GM12878 (cell line): ENCODE data around the gene BNIPL. TPM values are rescaled to one million over a fixed set of nuclear protein-coding genes. Genes with fewer than 3 reads are reported as not detected.

Source experiments
- ATAC-seq: fragments of 200-7000 bp; cut with Tn5 transposase; 3 replicates; pipeline ENCODE4 v1.9.1; 2020; ENCODE audit warnings: mild to moderate bottlenecking, moderate library complexity
- BruUV-seq: library from RNA; stranded (reverse); fragments of 400-500 nt; replicated peaks from 2 replicates; lab custom pipeline; 2021; lab: Mats Ljungman, UMichigan
- CTCF ChIA-PET: fragments of 300-600 bp; sonication (Branson Sonifier 250); formaldehyde crosslinking; extraction: SDS; loops from one replicate; lab custom pipeline; 2021; ENCODE audit warnings: inconsistent platforms; lab: Yijun Ruan, JAX
- POLR2A ChIA-PET: fragments of 350-600 bp; formaldehyde crosslinking; extraction: SDS; loops from one replicate; lab custom pipeline; 2021; ENCODE audit warnings: inconsistent platforms; lab: Charles Lee
- RAD21 ChIA-PET: fragments of 300-600 bp; sonication (Branson Sonifier 250); formaldehyde crosslinking; loops from one replicate; lab custom pipeline; 2023; ENCODE audit warnings: antibody characterized with exemption; ENCODE audit not compliant: unreplicated experiment; lab: Charles Lee
- SMC1A ChIA-PET: fragments of 300-600 bp; sonication (Branson Sonifier 250); formaldehyde crosslinking; loops from one replicate; lab custom pipeline; 2023; ENCODE audit not compliant: unreplicated experiment, uncharacterized antibody; lab: Charles Lee
- DNase-seq: peaks from one replicate; pipeline ENCODE4 v3.0.0-alpha.2; 2011; ENCODE audit warnings: low read depth, low spot score
- FAIRE-seq: peaks from 3 replicates; lab custom pipeline; 2011; peaks lifted over from hg19 to GRCh38; lab: Jason Lieb, UNC
- H2AFZ ChIP-seq: 2 replicates; pipeline ENCODE4 v1.6.0; 2011; ENCODE audit warnings: low read depth, low read length, control low read depth; ENCODE audit not compliant: control insufficient read depth
- H3K27ac ChIP-seq: 2 replicates; pipeline ENCODE4 v1.5.1; 2011; ENCODE audit warnings: control low read depth; ENCODE audit not compliant: control insufficient read depth, insufficient read depth
- H3K27me3 ChIP-seq, 2 experiments: replicated peaks in 1 of 2; 2 replicates each; pipeline versions ENCODE4 v1.6.0 to v1.6.1; 2011; ENCODE audit warnings: low read length in 1 of 2; ENCODE audit not compliant: control insufficient read depth in 2 of 2, insufficient read depth in 2 of 2
- H3K36me3 ChIP-seq, 2 experiments: 2 replicates each; pipeline ENCODE4 v1.5.1; 2011; ENCODE audit warnings: low read length in 1 of 2; ENCODE audit not compliant: control insufficient read depth in 2 of 2, insufficient read depth in 2 of 2
- H3K4me1 ChIP-seq: 2 replicates; pipeline ENCODE4 v1.6.1; 2011; ENCODE audit warnings: mild to moderate bottlenecking, low read length, moderate library complexity, mixed read lengths; ENCODE audit not compliant: control insufficient read depth, insufficient read depth
- H3K4me2 ChIP-seq: 2 replicates; pipeline ENCODE4 v1.6.0; 2011; ENCODE audit warnings: control low read depth; ENCODE audit not compliant: control insufficient read depth, insufficient read depth
- H3K4me3 ChIP-seq: fragments of 200-600 bp; sonication (generic); 2 replicates; pipeline ENCODE4 v1.5.1; 2016
- H3K79me2 ChIP-seq: 2 replicates; pipeline ENCODE4 v1.6.0; 2011; ENCODE audit warnings: low read length; ENCODE audit not compliant: control insufficient read depth, insufficient read depth
- H3K9ac ChIP-seq: 2 replicates; pipeline ENCODE4 v1.8.0; 2011; ENCODE audit warnings: low read length, control low read depth, mixed read lengths; ENCODE audit not compliant: control insufficient read depth, insufficient read depth
- H3K9me3 ChIP-seq: replicated peaks from 3 replicates; pipeline ENCODE4 v1.5.1; 2011; ENCODE audit warnings: mild to moderate bottlenecking, low read length; ENCODE audit not compliant: control insufficient read depth, insufficient read depth
- H4K20me1 ChIP-seq: 2 replicates; pipeline ENCODE4 v1.6.0; 2011; ENCODE audit not compliant: control insufficient read depth, insufficient read depth
- BHLHE40 ChIP-seq, 2 experiments: fragments of 450-650 bp in 1 of 2; IDR thresholded peaks; 2 replicates each; pipeline ENCODE4 v1.6.1; 2011 to 2017; ENCODE audit warnings: low read depth in 2 of 2, borderline replicate concordance in 1 of 2, improper control_type of control experiment in 1 of 2, low read length in 1 of 2, mild to moderate bottlenecking in 1 of 2
- CBX3 ChIP-seq: fragments of 200-600 bp; sonication (generic); IDR thresholded peaks from 2 replicates; pipeline ENCODE4 v1.6.1; 2016; ENCODE audit warnings: low read depth, borderline replicate concordance
- CEBPB ChIP-seq, 2 experiments: fragments of 150-350 bp in 1 of 2; IDR thresholded peaks; 2 replicates each; pipeline ENCODE4 v1.6.1; 2012 to 2014; ENCODE audit warnings: low read depth in 2 of 2, low read length in 2 of 2, borderline replicate concordance in 1 of 2, inconsistent platforms in 1 of 2
- ESRRA ChIP-seq: IDR thresholded peaks from 2 replicates; pipeline ENCODE4 v1.6.1; 2012; ENCODE audit warnings: mild to moderate bottlenecking, low read length, improper control_type of control experiment
- MYB ChIP-seq: fragments of 150-350 bp; IDR thresholded peaks from 2 replicates; pipeline ENCODE4 v1.6.1; 2014; ENCODE audit warnings: mild to moderate bottlenecking, low read depth, low read length, borderline replicate concordance
- PRDM15 ChIP-seq: fragments of 450-650 bp; formaldehyde crosslinking; IDR thresholded peaks from 2 replicates; pipeline ENCODE4 v1.4.0; 2020; ENCODE audit warnings: mild to moderate bottlenecking, moderate library complexity
- RAD21 ChIP-seq: IDR thresholded peaks from 2 replicates; pipeline ENCODE4 v1.6.1; 2011; ENCODE audit warnings: mild to moderate bottlenecking, low read depth, low read length, moderate library complexity; ENCODE audit not compliant: insufficient read depth
- STAT3 ChIP-seq: IDR thresholded peaks from 2 replicates; pipeline ENCODE4 v1.6.1; 2011; ENCODE audit warnings: low read depth, low read length, improper control_type of control experiment
- SUZ12 ChIP-seq: fragments of 200-600 bp; sonication (generic); IDR thresholded peaks from one replicate; pipeline ENCODE4 v1.6.1; 2018; ENCODE audit warnings: antibody characterized with exemption, mild to moderate bottlenecking; ENCODE audit not compliant: unreplicated experiment
- TBL1XR1 ChIP-seq: IDR thresholded peaks from 2 replicates; pipeline ENCODE4 v1.6.1; 2012; ENCODE audit warnings: low read depth, low read length, improper control_type of control experiment
- YBX1 ChIP-seq: fragments of 450-650 bp; IDR thresholded peaks from 2 replicates; pipeline ENCODE4 v1.6.1; 2016; ENCODE audit warnings: antibody characterized with exemption
- WGBS: methylation state at CpG from one replicate; pipeline ENCODE4 v1.1.6; 2016; ENCODE audit warnings: low lambda C conversion rate; ENCODE audit not compliant: insufficient replicate concordance, insufficient coverage; ENCODE audit errors: missing lambda C conversion rate; 5-methylcytosine and 5-hydroxymethylcytosine counted together
- in situ Hi-C: fragments of 300-500 bp; cut with MboI; formaldehyde crosslinking; loops from 9 replicates; pipeline ENCODE4 v1.14.3; 2018; ENCODE audit warnings: mixed read lengths
- intact Hi-C: fragments of 100-400 bp; cut with micrococcal nuclease; formaldehyde crosslinking; loops from one replicate; pipeline ENCODE4 v1.14.2; 2022; ENCODE audit not compliant: unreplicated experiment
- polyA plus RNA-seq, 11 experiments: library from polyadenylated mRNA; depleted of rRNA in 4 of 11; unstranded in 6 of 11; stranded (reverse) in 5 of 11; fragments of >200 nt; fragmentation: Nextera tagmentation in 4 of 11; fragmentation: Illumina TruSeq in 1 of 11; extraction: Ambion mirVana in 4 of 11; extraction: Trizol in 1 of 11; gene quantifications; 1 replicate in 1 of 11; 2 replicates in 10 of 11; pipeline versions ENCODE4 v1.2.1 to v1.2.3, GENCODE V29; 2011 to 2016; ENCODE audit warnings: inconsistent platforms in 2 of 11, missing spikeins in 2 of 11, low read depth in 1 of 11
- total RNA-seq, 4 experiments: library from RNA; depleted of rRNA in 3 of 4; stranded (reverse); fragments of >200 nt in 3 of 4; fragmentation: Illumina TruSeq in 1 of 4; extraction: Trizol in 1 of 4; gene quantifications; 2 replicates each; pipeline versions ENCODE4 v1.2.1 to v1.2.3, GENCODE V29; 2013 to 2021
- TF ChIP-seq, protein P1 (sequence below): fragments of 450-650 bp; IDR thresholded peaks from 2 replicates; pipeline ENCODE4 v1.6.1; 2016; ENCODE audit warnings: mild to moderate bottlenecking, moderate library complexity, borderline replicate concordance

Gene BNIPL
- total and polyA plus RNA-seq, 10 of the 15 experiments (the other 5 are each of a cell fraction or from before 2014, with no cell fraction given): 0.05 to 1.1 (median 0.17) TPM

GRCh38 chr1:151047591-151047924 lies 11.2 kb downstream of the BNIPL start, which contains the start of gene C1orf56:
TSS of gene C1orf56 (plus strand) at chr1:151047751. CDS start at chr1:151047848, 97 bp downstream.
- H3K27me3 ChIP-seq: no peaks in the 10 kb centered on the region
- DNase-seq (no peak), ATAC-seq (peak; percentile 77), FAIRE-seq (no peak)
- intact Hi-C loops (no loop called here), in situ Hi-C loops (no loop called here)
- SMC1A ChIA-PET: interaction anchor here (0.8 to 2.8 kb wide), 5 partner anchors 9 to 52 kb away, joined by 3 to 9 read pairs (median 5); partner anchors contain the start of gene MLLT11
- peak within 1 kb of the TSS; percentile 99 for H3K4me2 ChIP-seq
- peak within 1 kb of the TSS; percentile 49 for H3K27ac ChIP-seq
- whole genome bisulfite sequencing: 1% methylated on average over 29 of the region's 29 CpGs
- H3K79me2 ChIP-seq: no peaks in the 10 kb centered on the region
- CTCF ChIA-PET: interaction anchor here (0.6 to 9.5 kb wide), 16 partner anchors 9 to 956 kb away, joined by 3 to 76 read pairs (median 4); partner anchors contain the start of genes CDC42SE1, GABPB2, MINDY1 and MLLT11
- POLR2A ChIA-PET: interaction anchor here (0.6 to 5.6 kb wide), 5 partner anchors 8 to 222 kb away, joined by 3 to 65 read pairs (median 4); partner anchors contain the start of genes CDC42SE1, GABPB2 and MLLT11
- no peaks in the 10 kb centered on the region; the same call in 1 of the 2 replicates for H4K20me1 ChIP-seq
- peaks cover 0 to 11% of the 10 kb centered on the region in 2 experiments; a peak in 2 of 4 replicates for H3K36me3 ChIP-seq
- H3K9ac ChIP-seq: peak within 1 kb of the TSS; percentile 66
- peaks cover 8% of the 10 kb centered on the region; the same call in 1 of the 2 replicates for H3K4me1 ChIP-seq
- BruUV-seq: no TSS peak
- H3K4me3 ChIP-seq: peak within 1 kb of the TSS; percentile 87
- no peaks in the 10 kb centered on the region for H3K9me3 ChIP-seq
- RAD21 ChIA-PET: interaction anchor here (0.8 to 2.2 kb wide), 6 partner anchors 10 to 109 kb away, joined by 3 to 12 read pairs (median 5); partner anchors contain the start of genes MINDY1 and TNFAIP8L2
- peak within 1 kb of the TSS; percentile 82 for H2AFZ ChIP-seq
- TF ChIP-seq TBL1XR1 (no peak), MYB (no peak), CBX3 (no peak), RAD21 (no peak), STAT3 (no peak), BHLHE40 (IDR thresholded peaks at IDR 0.05; ENCODE audit: borderline replicate concordance in 1 of 2, low read depth in 2 of 2, low read length in 1 of 2) (no peak), YBX1 (no peak), SUZ12 (no peak), ESRRA (0 out of 2 replicates have a peak, but pooled peaks have one; percentile 40), PRDM15 (CRISPR knock-in tag) (no peak), CEBPB (IDR thresholded peaks at IDR 0.05; ENCODE audit: borderline replicate concordance in 1 of 2, low read depth in 2 of 2, low read length in 2 of 2) (no peak)
- TF ChIP-seq, protein P1, sequence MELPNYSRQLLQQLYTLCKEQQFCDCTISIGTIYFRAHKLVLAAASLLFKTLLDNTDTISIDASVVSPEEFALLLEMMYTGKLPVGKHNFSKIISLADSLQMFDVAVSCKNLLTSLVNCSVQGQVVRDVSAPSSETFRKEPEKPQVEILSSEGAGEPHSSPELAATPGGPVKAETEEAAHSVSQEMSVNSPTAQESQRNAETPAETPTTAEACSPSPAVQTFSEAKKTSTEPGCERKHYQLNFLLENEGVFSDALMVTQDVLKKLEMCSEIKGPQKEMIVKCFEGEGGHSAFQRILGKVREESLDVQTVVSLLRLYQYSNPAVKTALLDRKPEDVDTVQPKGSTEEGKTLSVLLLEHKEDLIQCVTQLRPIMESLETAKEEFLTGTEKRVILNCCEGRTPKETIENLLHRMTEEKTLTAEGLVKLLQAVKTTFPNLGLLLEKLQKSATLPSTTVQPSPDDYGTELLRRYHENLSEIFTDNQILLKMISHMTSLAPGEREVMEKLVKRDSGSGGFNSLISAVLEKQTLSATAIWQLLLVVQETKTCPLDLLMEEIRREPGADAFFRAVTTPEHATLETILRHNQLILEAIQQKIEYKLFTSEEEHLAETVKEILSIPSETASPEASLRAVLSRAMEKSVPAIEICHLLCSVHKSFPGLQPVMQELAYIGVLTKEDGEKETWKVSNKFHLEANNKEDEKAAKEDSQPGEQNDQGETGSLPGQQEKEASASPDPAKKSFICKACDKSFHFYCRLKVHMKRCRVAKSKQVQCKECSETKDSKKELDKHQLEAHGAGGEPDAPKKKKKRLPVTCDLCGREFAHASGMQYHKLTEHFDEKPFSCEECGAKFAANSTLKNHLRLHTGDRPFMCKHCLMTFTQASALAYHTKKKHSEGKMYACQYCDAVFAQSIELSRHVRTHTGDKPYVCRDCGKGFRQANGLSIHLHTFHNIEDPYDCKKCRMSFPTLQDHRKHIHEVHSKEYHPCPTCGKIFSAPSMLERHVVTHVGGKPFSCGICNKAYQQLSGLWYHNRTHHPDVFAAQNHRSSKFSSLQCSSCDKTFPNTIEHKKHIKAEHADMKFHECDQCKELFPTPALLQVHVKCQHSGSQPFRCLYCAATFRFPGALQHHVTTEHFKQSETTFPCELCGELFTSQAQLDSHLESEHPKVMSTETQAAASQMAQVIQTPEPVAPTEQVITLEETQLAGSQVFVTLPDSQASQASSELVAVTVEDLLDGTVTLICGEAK: no peak
